HFFc6 (cell line): ENCODE measurements around the gene TNK1. TPM values are rescaled to one million over a fixed set of nuclear protein-coding genes. Genes with fewer than 3 reads are reported as not detected.
A peak's percentile ranks its signal among the peaks of the same experiment; 100 is the strongest.

Experiments used
- DNase-seq: peaks from one replicate; pipeline ENCODE4 v3.0.0-alpha.2; 2018
- H3K27ac Mint-ChIP-seq: 2 replicates; pipeline ENCODE4 v1.8.0; 2020; ENCODE audit warnings: mild to moderate bottlenecking, mixed read lengths
- H3K27me3 Mint-ChIP-seq: 2 replicates; pipeline ENCODE4 v1.8.0; 2021; ENCODE audit warnings: mild to moderate bottlenecking, moderate library complexity, mixed read lengths; ENCODE audit not compliant: insufficient read depth
- H3K36me3 Mint-ChIP-seq: 2 replicates; pipeline ENCODE4 v1.8.0; 2021; ENCODE audit warnings: low read depth, mixed read lengths
- H3K4me1 Mint-ChIP-seq: 2 replicates; pipeline ENCODE4 v1.8.0; 2020; ENCODE audit warnings: low read depth, mixed read lengths
- H3K4me3 Mint-ChIP-seq: 2 replicates; pipeline ENCODE4 v1.8.0; 2020; ENCODE audit warnings: mild to moderate bottlenecking, moderate library complexity, mixed read lengths
- H3K9me3 Mint-ChIP-seq: 2 replicates; pipeline ENCODE4 v1.8.0; 2020; ENCODE audit warnings: mild to moderate bottlenecking, mixed read lengths
- total RNA-seq, 6 experiments: library from RNA; stranded (reverse); fragmentation: NEBNext Ultra II Directional; extraction: Animal tissue kit (Norgen Biotek cat#: 25700); gene quantifications; 2 replicates in 1 of 6; 3 replicates in 5 of 6; pipeline ENCODE4 v1.2.3, GENCODE V29; 2021
- TF ChIP-seq, protein P1 (sequence below): fragments of 200-600 bp; sonication (generic); IDR thresholded peaks from 2 replicates; pipeline ENCODE4 v1.5.0; 2021; ENCODE audit warnings: antibody characterized with exemption, mild to moderate bottlenecking

Gene TNK1
- total RNA-seq, 6 experiments from 2014 or later = 0.20 to 0.41 (median 0.26) TPM

DNA sequence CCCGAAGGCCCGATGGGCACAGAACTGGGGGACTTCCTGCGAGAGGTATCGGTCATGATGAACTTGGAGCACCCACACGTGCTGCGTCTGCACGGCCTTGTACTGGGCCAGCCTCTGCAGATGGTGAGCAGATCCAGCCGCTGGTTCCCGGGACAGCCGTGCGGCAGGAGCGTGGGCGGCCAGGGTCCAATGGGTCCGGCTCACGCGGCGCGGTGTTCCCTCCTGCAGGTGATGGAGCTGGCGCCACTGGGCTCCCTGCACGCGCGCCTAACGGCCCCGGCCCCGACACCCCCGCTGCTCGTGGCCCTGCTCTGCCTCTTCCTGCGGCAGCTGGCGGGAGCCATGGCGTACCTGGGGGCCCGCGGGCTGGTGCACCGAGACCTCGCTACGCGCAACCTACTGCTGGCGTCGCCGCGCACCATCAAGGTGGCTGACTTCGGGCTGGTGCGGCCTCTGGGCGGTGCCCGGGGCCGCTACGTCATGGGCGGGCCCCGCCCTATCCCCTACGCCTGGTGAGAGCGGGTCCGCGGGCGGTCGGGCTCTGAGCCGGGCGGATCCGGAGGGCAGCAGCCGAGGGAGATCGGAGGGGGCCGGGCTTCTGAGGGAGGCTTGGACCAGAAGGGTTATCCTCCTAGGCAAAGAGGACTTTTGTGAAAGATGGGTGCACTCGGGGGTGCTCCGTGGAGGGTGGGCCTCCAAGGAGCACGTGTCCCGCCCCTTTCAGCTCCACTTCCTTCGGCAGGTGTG, 3.0 kb downstream of the TNK1 start:
- peaks cover 18% of the 10 kb centered on the region for H3K27me3 Mint-ChIP-seq
- DNase-seq = no peak
- H3K9me3 Mint-ChIP-seq = peaks cover 11% of the 10 kb centered on the region
- H3K27ac Mint-ChIP-seq = no peak overlapping the region
- H3K4me1 Mint-ChIP-seq = peaks cover 6% of the 10 kb centered on the region
- peak overlapping the region; percentile 37; the same call in 1 of the 2 replicates for H3K4me3 Mint-ChIP-seq
- TF ChIP-seq, protein P1, sequence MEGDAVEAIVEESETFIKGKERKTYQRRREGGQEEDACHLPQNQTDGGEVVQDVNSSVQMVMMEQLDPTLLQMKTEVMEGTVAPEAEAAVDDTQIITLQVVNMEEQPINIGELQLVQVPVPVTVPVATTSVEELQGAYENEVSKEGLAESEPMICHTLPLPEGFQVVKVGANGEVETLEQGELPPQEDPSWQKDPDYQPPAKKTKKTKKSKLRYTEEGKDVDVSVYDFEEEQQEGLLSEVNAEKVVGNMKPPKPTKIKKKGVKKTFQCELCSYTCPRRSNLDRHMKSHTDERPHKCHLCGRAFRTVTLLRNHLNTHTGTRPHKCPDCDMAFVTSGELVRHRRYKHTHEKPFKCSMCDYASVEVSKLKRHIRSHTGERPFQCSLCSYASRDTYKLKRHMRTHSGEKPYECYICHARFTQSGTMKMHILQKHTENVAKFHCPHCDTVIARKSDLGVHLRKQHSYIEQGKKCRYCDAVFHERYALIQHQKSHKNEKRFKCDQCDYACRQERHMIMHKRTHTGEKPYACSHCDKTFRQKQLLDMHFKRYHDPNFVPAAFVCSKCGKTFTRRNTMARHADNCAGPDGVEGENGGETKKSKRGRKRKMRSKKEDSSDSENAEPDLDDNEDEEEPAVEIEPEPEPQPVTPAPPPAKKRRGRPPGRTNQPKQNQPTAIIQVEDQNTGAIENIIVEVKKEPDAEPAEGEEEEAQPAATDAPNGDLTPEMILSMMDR = no peak
- H3K36me3 Mint-ChIP-seq = peaks cover 10% of the 10 kb centered on the region

DNA sequence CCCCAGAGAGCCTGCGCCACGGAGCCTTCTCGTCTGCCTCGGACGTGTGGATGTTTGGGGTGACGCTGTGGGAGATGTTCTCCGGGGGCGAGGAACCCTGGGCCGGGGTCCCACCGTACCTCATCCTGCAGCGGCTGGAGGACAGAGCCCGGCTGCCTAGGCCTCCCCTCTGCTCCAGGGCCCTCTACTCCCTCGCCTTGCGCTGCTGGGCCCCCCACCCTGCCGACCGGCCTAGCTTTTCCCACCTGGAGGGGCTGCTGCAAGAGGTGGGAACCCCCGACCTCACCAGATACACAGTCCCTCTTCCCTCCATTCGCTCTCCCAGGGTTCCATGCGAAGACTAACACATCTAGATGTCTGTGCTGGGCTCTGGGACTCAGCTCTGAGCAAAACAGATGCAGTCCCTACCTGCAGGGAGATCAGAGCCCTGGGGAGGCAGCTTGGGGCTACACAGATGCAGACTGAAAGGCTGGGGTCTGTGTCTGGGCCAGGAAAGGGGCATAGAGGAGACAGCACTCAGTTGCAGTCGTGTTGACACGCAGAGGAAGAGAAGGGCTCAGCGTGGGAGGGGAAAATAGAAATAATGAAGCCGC, 3.7 kb downstream of the TNK1 start:
- Mint-ChIP-seq H3K27me3 (peaks cover 14% of the 10 kb centered on the region), H3K4me1 (peaks cover 6% of the 10 kb centered on the region), H3K27ac (no peak overlapping the region), H3K36me3 (peaks cover 4% of the 10 kb centered on the region; the same call in 1 of the 2 replicates), H3K4me3 (no peak overlapping the region; the same call in 1 of the 2 replicates), H3K9me3 (peaks cover 4% of the 10 kb centered on the region; the same call in 1 of the 2 replicates)
- TF ChIP-seq, protein P1 = no peak
- DNase-seq = no peak

DNA sequence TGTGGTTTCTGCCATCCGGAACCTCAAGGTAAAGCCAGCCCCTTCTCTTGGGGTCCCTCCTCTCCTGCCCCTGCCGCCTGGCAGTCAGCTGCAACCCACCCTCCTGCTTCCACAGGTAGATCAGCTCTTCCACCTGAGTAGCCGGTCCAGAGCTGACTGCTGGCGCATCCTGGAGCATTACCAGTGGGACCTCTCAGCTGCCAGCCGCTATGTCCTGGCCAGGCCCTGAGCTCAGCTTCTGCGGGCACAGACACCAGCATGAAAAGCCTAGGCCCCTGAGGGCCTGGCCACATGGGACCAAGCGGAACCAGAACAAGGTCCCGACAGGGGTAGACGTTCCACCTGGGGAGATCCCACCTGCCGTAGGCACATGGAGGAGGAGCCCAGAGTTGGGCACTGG, 8.0 kb downstream of the TNK1 start:
- H3K27me3 Mint-ChIP-seq = no peaks in the 10 kb centered on the region; the same call in 1 of the 2 replicates
- no peak for DNase-seq

DNA sequence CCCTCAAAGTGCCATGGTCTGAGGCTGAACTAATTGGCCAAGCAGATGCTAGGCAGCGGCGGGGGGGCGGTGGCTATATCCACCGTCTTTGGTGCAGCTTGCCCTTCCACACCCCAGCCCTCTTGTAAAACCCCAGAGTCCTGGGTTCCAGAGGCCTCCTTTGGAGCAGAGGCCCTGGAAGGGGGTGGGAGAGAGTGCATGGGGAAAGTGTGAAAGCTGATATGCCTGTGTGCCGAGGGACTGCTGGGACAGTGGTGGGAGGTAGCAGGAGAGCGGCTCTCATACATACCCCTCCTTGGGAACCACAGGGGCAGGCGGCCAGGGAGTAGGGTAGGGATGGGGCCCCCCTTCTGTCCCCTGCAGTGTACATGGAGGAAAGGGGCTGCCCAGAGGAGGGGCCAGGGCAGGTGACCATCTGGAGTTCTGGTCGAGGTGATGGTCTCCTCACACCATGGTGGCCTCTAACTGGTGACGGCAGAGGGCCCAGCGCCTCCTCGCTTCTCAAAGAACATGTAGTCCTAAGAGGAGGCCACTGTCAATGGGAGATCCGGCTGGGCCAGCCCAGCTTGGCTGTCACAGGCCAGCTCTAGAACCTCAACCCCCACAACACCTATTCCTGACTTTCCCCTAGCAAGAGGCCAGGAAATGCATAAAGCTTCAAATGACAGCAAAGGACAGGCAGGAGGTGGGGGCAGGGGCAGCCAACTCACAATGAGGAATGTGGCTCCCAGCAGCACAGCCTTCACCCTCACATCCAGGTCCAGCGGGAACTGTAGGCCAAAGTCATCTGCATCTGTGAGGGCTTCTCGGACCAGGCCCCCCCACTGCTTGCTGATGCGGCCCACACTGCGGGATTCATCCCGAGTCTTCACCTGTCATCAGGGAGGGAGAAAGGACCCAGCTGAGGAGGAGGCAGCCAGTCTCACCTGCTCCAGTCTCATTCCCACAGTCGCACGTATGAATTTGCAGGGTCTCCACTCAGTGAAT, 9.3 kb downstream of the TNK1 start:
- TF ChIP-seq, protein P1 = no peak
- DNase-seq = no peak
- H3K36me3 Mint-ChIP-seq = peaks cover 9% of the 10 kb centered on the region; the same call in 1 of the 2 replicates

More for the DNA sequence above, 8.0 kb downstream of the TNK1 start:
- Mint-ChIP-seq H3K4me3 (no peak overlapping the region), H3K27ac (no peak overlapping the region), H3K36me3 (peaks cover 9% of the 10 kb centered on the region; the same call in 1 of the 2 replicates), H3K9me3 (no peaks in the 10 kb centered on the region), H3K4me1 (no peaks in the 10 kb centered on the region)
- TF ChIP-seq, protein P1 = no peak

DNA sequence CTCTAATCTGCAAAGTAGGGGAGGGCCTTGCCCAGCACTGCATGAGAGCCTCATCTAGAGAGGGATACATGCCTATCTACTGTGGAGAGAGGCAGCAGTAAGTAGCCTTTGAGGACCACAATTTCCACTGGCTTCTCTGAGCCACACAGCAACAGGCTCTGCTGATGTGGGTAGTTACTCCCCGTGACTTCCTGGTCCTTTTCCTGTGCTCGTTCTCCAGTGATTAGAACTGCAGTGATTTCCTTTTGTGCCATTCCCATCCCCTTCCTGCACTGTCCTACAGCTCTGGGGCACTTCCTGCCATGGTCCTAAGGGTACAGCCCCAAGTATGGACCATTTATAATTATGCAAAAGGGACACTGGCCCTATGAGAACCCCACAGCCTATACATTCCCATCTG, 10.4 kb downstream of the TNK1 start:
- H3K36me3 Mint-ChIP-seq = peaks cover 9% of the 10 kb centered on the region; the same call in 1 of the 2 replicates
- H3K9me3 Mint-ChIP-seq = no peaks in the 10 kb centered on the region
- DNase-seq = no peak
- peaks cover 6% of the 10 kb centered on the region for H3K4me1 Mint-ChIP-seq
- H3K4me3 Mint-ChIP-seq = no peak overlapping the region
- peaks cover 2% of the 10 kb centered on the region; the same call in 1 of the 2 replicates for H3K27me3 Mint-ChIP-seq
- no peak overlapping the region for H3K27ac Mint-ChIP-seq
- TF ChIP-seq, protein P1 = no peak

More for the DNA sequence above, 9.3 kb downstream of the TNK1 start:
- no peaks in the 10 kb centered on the region for H3K9me3 Mint-ChIP-seq
- no peaks in the 10 kb centered on the region; the same call in 1 of the 2 replicates for H3K27me3 Mint-ChIP-seq
- H3K4me1 Mint-ChIP-seq = peaks cover 5% of the 10 kb centered on the region
- no peak overlapping the region for H3K27ac Mint-ChIP-seq
- no peak overlapping the region for H3K4me3 Mint-ChIP-seq
